Activated gamma-delta T cell (primary cell): ENCODE data around the gene ATP10A.
"Not testable (repeated sequence)": the region's sequence is repeated elsewhere in the genome, so short reads cannot be mapped to it uniquely, and the experiment has no call there.

Source experiments
- DNase-seq: peaks from one replicate; lab custom pipeline; 2025; lab: John Stamatoyannopoulos, UW

The ATP10A gene

GRCh38 chr15:25882466-25882865 lies 19.3 kb upstream of the ATP10A start:
- DNase-seq, result no peak

- not testable (repeated sequence) for DNase-seq
Measured at GRCh38 chr15:25880877-25881276, 17.8 kb upstream of the ATP10A start.

DNA sequence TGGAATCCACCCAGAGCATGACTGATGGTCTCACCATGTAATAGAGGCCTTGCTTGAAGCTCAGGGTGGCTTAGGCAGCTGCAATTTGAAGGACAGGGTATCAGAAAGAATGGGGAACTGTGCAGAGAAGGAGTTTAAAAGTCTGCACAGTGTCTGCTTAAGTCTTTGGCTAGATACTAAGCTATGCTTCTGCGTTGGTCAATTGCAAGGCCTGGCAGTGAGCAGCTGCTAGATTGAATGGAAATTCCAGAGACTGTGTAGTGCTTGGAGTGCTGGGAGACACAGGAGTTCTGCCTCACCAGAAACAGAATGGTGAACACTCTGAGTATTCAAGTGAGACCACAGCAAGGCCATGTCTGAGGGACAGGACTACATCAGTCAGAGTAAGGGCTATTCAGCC lies 17.3 kb upstream of the ATP10A start:
- no peak for DNase-seq

DNA sequence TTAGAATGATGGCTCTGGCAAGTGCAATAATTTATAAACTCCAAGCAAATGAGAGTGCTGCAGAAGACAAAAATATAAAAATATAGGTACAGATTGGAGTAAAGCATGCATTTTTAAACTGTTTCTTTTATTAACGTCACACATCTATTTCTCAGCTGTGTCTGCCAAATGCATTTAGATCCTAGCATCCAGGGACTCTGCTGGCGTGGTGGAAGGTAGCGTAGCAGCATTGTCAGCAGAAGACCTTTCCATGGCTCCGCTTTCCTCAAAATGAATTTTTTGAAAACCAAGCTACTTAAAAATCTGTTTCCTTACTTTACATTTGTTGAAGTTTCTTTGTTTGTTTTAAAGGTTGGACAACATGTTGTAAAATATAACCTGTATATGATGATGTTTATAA lies 16.3 kb upstream of the ATP10A start:
- DNase-seq, result no peak

- no peak for DNase-seq
Measured at GRCh38 chr15:25877681-25878080, 14.6 kb upstream of the ATP10A start.

GRCh38 chr15:25876231-25877140 lies 13.4 kb upstream of the ATP10A start:
- DNase-seq, result no peak

GRCh38 chr15:25875566-25875965 lies 12.4 kb upstream of the ATP10A start:
- DNase-seq, result no peak

- no peak for DNase-seq
Measured at GRCh38 chr15:25874379-25874778, 11.3 kb upstream of the ATP10A start.

GRCh38 chr15:25871403-25871802 lies 8.3 kb upstream of the ATP10A start:
- DNase-seq, result no peak

DNA sequence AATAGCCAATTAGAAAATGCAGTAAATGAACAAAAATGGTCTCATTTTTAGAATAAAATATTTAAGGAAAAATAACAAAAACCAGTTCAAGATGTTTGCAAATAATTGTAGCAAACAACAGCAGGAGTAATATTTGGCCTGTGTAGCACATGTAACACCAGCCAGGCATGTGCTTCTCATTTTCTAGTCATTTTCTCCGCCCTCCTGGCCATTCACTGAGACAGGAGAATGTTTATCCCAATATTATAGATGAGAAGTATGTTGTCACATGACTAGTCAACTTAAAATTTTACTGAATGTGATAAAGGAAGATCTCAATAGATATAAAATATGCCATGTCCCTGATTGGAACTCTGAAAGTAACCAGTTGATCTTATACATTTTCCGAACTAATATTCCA lies 7.8 kb upstream of the ATP10A start:
- no peak for DNase-seq

- no peak for DNase-seq
Measured at GRCh38 chr15:25869701-25870100, 6.6 kb upstream of the ATP10A start.

DNA sequence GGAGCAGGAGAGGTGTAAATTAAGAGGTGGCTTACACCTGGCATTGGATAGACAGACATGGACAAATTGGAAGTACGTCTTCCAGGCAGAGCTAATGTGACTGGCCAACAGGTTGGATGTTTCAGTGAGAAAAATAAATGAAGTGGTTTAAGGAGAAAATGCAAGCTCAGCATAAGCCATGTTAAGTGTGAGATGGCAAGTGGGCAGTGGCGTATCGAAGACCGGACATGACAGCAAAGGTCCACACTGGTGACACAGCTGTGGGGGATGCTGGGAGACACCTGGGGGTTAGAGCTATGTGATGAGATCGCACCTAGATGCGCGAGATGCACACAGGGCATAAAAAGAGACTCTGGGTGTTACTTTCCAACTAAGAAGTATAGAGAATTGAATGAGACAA lies 3.7 kb upstream of the ATP10A start:
- no peak for DNase-seq

DNA sequence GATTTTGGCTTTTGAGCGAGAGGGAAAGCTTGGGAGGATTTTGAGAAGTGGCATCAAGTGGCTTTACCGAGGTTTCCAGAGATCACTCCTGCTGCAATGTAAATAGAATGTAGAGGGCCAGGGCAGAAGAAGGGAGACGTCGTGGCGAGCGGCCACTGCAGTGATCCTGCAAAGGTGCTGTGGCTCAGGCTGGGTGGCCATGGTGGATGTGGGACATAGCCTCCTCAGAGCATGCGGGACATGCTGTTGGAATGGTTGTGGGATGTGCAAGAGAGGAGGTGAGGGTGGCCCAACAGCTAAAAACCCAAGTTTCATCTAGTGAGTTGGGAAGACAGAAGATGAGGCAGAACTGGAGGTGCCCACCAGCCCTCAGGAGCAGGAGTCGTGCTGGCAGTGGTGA lies 3.1 kb upstream of the ATP10A start:
- no peak for DNase-seq

DNA sequence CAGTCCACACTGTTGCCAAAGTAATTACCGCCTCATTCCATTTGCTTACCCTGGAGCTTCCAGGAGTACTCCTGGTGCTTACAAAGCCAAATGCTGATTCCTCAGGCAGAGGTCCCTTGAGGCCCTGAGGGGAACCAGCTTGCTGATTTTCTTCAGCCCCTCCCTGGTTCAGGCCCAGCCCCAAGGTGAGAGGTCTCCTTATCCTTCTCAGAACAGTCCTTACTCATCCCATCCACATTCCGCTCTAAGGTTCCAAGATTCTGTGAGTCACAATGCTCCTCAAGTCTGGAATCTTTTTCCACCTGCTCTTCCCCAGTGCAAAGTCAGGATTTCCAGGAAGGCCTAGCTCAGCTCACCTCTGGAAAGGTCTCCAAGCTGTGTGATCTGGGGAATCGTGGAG lies 1.8 kb upstream of the ATP10A start:
- DNase-seq, result no peak

DNA sequence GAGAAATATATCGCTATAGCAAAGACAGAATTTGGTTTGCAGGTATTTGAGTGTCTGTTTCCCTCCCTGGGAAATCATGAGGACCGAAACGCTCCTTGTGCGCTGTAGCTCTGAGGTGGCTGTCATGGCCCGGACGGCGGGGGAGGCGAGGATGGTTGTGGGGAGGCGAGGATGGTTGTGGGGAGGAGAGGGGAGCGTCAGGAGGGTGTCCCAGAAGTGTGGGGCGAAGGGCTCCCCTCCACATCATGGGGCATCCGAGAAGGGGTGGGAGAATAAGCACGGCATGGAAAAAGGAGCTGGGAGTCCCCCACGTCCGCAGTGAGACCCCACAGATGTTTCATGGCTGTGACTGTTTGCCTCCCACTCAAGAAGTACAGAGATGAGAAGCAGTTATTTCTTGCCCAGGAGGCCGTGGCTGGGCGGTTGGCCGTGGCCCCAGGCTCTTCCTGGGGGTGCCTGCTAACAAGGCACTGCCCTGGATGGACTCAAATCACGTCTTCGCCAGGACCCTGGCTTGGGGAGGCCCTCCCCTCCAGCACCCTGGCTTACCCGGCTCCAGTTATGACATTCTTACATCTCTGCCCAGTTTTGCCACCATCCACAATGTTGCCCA lies 947 bp upstream of the ATP10A start:
- no peak for DNase-seq

- DNase-seq, result peak; percentile 20
Measured at GRCh38 chr15:25862472-25863110, 536 bp downstream of the ATP10A start.

DNA sequence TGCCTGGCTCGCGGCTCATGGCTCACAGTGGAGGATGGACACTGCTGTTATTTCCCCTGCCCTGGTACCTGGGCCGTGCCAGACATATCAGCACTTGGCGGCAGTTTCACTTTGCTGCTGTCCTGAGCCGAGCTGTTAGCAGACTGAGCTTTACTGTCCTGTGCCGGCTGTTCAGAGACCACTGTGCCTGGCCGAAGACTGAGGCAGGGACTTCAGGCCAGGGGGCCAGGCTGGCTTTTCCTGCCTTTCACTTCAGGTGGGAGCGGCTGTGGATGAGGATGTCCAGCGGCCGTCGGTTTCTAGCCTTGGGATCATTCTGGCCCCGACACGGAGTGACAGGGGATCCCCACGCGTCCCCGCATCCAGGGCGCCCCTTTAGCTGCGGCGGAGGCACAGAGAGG lies 1.1 kb downstream of the ATP10A start:
- no peak for DNase-seq

DNA sequence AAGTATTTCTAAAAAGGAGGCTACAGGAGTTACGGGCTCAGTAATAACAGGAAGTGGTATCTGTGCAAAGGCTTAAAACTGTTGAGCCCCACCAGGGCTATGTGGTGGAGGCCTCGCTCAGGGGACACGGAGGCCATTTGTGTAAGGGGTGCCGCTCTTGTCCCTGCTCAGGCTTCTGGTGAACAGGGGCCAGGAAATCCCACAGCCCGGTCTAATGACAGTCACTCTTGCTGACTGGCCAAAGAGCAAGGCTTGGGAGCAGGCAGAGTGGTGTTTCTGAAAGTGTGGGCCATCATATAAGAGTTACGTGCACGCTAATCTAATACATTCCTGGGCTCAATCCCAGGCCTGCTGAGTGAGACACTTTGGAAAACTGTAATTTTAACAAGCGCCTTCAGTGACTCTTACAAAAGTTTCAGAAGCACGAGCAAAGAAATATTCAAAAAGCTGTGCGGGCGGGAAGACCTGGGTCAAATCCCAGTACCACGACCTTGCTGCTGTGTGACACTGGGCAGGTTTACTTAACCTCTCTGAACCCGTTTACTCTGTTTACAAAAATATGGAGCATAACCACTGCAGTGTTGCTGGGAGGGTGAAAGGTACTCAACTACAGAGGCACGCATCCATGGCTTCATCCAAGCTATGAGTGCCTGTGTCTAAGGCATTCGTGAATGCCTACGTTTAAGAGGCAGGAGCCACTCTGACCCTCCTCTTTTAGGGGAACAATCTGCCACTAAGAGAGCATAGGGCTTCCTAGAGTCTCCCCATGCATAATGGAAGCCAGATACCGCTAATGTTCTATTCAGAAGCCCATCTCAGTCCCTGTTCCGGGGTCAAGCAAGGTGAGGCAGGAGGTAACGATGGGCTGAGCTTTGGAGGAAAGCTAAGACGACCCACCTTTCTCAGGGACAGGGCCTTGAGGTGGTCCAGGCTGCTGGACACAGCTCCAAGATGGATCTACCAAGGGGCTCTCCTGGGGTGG lies 2.0 kb downstream of the ATP10A start:
- DNase-seq, result no peak

GRCh38 chr15:25859838-25860645 lies 3.1 kb downstream of the ATP10A start:
- DNase-seq, result no peak

DNA sequence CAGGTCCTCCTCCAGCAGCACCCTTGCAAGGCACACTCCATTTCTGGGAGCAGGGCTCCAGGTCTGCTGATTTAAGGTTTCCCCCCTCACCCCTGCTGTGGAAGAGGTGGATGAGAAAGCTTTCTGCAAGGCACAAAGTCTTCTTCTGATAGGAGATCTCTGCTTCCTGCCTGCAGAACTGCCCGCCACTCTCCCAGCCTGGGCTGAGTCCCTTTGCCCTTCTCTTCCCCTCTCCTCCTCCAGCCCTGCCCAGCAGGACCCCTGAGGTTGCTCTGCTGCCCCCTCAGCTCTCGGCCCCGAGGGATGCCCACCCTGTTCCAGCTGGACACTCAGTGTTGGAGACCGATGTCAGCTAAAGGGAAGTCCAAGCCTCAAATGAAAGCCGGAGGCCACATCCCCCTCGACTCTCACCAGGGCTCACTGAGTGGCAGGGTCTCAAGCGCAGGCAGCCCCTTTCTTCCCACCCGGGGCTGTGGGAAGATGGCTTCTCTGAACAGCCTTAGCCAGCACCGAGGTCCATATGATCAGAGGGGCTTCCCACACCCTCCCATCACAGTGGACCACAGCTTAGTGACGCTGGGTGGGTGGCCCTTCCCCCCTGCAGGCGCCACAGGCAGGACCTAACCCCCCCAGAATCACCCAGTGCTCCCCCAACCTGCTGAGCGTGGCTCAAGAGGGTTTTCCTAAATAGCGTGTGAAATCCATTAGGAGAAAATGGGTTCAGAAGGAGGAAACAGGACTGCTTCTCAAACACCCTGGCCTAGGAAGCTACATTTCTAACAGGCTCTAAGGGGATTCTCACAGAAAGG lies 4.0 kb downstream of the ATP10A start:
- DNase-seq, result no peak
